HG02885 (cell line): ENCODE results near the gene WDCP.
"Not testable (repeated sequence)": the region's sequence is repeated elsewhere in the genome, so short reads cannot be mapped to it uniquely, and the experiment has no call there.

Source experiments
- ATAC-seq: cut with Tn5 transposase; IDR thresholded peaks from one replicate; pipeline ENCODE4 v1.9.1; 2021; ENCODE audit warnings: mild to moderate bottlenecking; ENCODE audit not compliant: unreplicated experiment, poor library complexity

Gene WDCP

GRCh38 chr2:24022975-24023575 is 24.1 kb downstream of the WDCP start:
- ATAC-seq = no peak

GRCh38 chr2:24022324-24022974 is 24.7 kb downstream of the WDCP start:
- no peak for ATAC-seq

DNA sequence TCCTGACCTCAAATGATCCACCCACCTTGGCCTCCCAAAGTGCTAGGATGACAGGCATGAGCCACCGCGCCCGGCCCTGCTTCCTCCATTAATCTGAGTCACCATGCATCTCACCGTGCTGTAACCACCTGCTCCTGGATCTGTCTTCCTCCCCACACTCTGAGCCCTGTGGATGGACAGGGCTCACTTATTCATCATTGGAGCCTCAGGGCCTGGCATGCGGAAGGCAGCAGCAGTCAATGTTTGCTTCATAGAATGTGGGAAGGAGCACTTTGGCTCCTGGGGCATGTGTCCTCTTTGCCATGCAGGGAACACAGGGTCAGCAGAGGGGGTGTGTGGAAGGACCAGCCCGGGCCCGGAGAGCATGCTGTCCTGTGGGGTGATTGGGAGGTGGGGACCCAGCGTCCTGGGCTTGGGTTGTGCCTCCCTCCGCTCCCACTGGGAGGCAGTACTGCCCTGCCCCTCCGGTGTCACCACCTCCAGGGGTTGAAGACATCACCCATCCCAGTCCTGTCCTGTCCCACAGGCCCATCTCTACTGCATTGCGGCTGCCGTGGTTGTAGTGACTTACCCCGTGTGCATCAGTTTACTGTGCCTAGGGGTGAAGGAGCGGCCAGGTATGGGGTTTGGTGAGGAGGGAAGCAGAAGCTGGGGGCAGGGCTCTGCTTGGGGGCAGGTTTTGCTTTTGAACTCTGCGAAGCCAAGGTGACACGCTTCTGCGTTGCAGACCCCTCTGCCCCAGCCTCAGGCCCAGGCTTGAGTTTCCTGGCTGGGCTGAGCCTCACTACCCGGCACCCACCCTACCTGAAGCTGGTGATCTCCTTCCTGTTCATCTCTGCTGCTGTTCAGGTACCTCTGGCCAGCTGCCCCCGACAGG is 25.8 kb downstream of the WDCP start:
- ATAC-seq = no peak

GRCh38 chr2:24020244-24020643 is 26.9 kb downstream of the WDCP start:
- no peak for ATAC-seq

GRCh38 chr2:24019729-24020128 is 27.5 kb downstream of the WDCP start:
- ATAC-seq = no peak

DNA sequence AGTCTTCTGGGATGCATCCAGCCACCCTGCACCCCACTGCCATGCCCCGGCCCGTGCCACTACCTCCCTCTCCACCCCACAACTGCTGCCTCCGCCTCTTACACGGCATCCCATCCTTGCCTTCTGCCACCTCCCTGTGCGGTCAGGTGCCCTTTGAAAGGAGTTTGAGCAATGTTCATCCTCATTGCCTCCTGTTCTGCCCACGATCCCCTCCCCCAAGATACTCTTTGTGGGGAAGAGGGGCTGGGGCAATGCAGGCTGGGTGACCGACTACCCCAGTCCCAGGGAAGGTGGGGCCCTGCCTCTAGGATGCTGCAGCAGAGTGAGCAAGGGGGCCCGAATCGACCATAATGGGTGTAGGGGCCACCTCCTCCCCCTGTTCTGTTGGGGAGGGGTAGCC is 28.9 kb downstream of the WDCP start:
- no peak for ATAC-seq

- ATAC-seq = no peak
Observed at GRCh38 chr2:24017711-24018110, 29.5 kb downstream of the WDCP start.

GRCh38 chr2:24016853-24017703 is 30.1 kb downstream of the WDCP start:
- ATAC-seq = no peak

- ATAC-seq = no peak
Observed at GRCh38 chr2:24016376-24016761, 30.8 kb downstream of the WDCP start.

GRCh38 chr2:24015562-24016375 is 31.4 kb downstream of the WDCP start:
- no peak for ATAC-seq

DNA sequence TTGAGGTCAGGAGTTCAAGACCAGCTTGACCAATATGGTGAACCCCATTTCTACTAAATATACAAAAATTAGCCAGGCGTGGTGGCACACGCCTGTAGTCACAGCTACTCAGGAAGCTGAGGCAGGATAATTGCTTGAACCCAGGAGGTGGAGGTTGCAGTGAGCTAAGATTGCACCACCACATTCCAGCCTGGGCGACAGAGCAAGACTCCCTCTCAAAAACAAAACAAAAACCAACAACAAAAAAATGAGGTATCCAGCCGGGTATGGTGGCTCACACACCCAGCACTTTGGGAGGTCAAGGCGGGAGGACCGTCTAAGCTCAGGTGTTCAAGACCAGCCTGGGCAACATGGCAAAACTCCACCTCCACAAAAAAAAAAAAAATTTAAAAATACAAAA is 32.3 kb downstream of the WDCP start:
- not testable (repeated sequence) for ATAC-seq

DNA sequence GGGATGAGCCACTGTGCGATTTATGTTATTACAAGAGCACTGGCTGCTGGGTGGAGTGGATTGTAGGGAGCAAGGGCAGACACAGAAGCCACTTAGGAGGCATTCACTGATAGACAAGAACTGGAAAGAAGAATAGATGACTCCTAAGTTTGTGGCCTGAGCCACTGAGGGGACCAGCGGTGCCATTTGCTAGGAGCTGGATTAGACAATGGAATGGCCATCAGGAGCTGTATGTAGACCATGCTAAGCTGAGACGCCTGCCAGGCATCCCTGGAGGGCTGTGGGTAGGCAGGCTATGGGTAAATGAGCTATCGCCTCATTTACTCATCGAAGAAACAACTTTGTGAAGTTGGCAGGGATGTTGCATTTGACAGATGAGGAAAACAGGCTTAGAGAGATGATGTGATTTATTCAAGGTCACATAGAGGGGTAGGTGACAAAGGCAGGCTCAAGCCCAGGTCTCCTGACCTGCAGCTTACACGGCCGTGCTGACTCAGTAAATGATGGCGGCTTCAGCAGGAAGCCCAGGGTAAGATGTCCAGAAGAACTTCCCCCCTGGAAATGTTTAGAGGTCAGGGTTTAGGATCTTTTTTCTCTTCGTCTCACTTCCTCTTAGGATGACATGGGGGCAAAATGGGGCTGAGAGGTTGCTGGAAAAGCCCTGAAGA is 34.5 kb downstream of the WDCP start:
- no peak for ATAC-seq

DNA sequence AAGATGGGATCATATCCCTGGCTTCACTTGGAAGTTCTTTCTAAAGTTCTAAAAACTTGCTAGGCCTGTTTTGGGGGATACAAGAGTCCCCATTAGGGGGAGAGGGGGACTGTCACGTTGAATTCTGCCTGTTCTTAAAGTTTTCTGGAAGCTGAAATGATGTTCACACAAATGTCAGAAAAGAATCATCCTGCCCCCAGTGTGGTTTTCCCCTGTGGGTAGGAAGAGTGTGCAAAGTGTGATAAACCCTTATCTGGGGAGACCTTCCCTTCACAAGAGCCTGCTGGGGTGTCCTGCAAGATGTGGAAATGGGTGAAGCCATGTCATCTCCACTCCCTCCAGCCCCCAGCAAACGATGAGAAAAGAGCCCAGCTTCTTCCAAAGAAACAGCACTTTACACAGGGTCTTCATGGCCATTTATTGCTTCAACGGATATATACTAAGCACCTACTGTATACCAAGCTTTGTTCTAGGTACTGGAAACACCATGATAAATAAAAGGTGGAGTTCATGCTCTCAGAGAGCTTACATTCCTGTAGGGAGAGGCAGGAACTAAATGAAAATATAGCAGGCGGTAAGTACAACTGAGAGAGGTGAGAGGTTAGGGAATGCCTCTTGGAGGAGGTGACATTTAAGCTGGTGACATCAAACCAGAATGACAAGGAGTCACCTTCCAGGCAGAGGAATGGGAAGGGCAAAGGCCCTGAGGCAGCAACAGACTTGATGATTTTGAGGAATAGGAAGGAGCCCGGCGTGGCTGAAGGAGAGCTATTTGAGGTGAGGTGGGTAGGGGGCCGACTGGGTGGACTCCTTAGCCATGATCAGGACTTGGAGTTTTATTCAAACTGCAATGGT is 35.7 kb downstream of the WDCP start:
- no peak for ATAC-seq

- no peak for ATAC-seq
Observed at GRCh38 chr2:24010477-24011249, 36.5 kb downstream of the WDCP start.

GRCh38 chr2:24009680-24010476 is 37.3 kb downstream of the WDCP start, which contains the start of gene MFSD2B:
MFSD2B (plus strand) TSS chr2:24010085; CDS start chr2:24010097, 12 bp downstream.
- no peak for ATAC-seq

DNA sequence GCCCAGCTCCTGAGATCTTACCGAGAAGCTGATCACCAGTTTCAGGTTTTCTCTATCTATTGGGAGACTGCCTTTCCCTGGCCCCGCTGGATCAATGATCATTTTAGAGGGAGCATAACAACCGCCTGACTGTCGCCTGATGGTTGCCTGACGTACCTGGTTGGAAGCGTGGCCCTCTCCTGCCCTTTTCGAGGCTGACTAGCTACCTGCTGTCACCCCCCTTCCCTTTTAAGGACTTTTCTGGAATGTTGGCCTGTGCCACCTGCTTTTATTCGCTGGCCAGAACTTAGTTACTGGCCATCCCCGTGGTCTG is 37.9 kb downstream of the WDCP start:
- ATAC-seq = no peak
